Fibroblast of peridontal ligament (primary cell): ENCODE data around the gene RIMBP2.

Experiments used
- DNase-seq: peaks from one replicate; pipeline ENCODE4 v3.0.0-alpha.2; 2010; ENCODE audit errors: extremely low read depth

Gene RIMBP2

GRCh38 chr12:130461839-130462557, 254.1 kb downstream of the RIMBP2 start:
- no peak for DNase-seq

- no peak for DNase-seq
These were observed 254.7 kb downstream of the RIMBP2 start for GRCh38 chr12:130461447-130461815.

- no peak for DNase-seq
These were observed 255.3 kb downstream of the RIMBP2 start for GRCh38 chr12:130460611-130461446.

- DNase-seq: no peak
These were observed 256.2 kb downstream of the RIMBP2 start for GRCh38 chr12:130459916-130460315.

- DNase-seq: no peak
These were observed 257.8 kb downstream of the RIMBP2 start for GRCh38 chr12:130458341-130458740.

- DNase-seq: no peak
These were observed 258.9 kb downstream of the RIMBP2 start for GRCh38 chr12:130457215-130457614.

- no peak for DNase-seq
These were observed 259.5 kb downstream of the RIMBP2 start for GRCh38 chr12:130456375-130457199.

GRCh38 chr12:130455161-130455560, 260.9 kb downstream of the RIMBP2 start:
- no peak for DNase-seq

GRCh38 chr12:130454296-130454695, 261.8 kb downstream of the RIMBP2 start:
- no peak for DNase-seq

- no peak for DNase-seq
These were observed 263.6 kb downstream of the RIMBP2 start for GRCh38 chr12:130452546-130452945.

- no peak for DNase-seq
These were observed 264.8 kb downstream of the RIMBP2 start for GRCh38 chr12:130451001-130451930.

GRCh38 chr12:130449291-130449690, 266.8 kb downstream of the RIMBP2 start:
- no peak for DNase-seq

GRCh38 chr12:130448044-130448821, 267.9 kb downstream of the RIMBP2 start:
- DNase-seq: no peak

GRCh38 chr12:130447655-130447965, 268.5 kb downstream of the RIMBP2 start:
- DNase-seq: no peak

- no peak for DNase-seq
These were observed 269.0 kb downstream of the RIMBP2 start for GRCh38 chr12:130446846-130447654.

GRCh38 chr12:130444986-130445385, 271.1 kb downstream of the RIMBP2 start:
- no peak for DNase-seq

- no peak for DNase-seq
These were observed 272.0 kb downstream of the RIMBP2 start for GRCh38 chr12:130444061-130444460.

GRCh38 chr12:130441771-130442760, 274.0 kb downstream of the RIMBP2 start:
- no peak for DNase-seq
